ENCODE data around the gene GPSM1.
"Not testable (repeated sequence)": the region's sequence is repeated elsewhere in the genome, so short reads cannot be mapped to it uniquely, and the experiment has no call there.

The GPSM1 gene

DNA sequence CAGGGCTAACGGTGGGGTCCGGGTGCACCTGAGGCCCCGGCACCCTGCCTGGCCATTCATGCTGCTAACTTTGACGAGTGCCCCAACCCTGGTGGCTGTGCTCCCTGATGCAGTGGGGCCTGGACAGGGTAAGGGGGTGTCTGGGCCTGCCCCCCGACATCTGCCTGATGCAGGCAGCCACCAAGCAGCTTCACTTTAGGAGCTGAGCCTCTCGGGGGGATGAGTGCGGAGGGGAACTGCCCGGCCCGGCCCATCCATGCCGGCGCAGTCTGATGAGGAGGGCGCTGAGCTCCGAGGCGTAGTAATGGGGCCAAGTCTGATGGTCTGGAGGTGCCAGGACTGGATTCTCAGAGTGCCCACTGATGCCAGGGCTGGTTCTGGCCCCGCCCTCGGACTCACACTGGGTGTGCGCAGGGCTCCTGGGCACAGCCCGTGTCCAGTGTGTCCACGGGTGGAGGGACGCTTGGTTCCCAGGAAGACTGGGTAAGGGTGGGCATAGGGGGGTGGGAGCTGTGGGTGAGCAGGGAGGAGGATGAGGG, 19.7 kb downstream of the GPSM1 start:
- DNase-seq = no peak

DNA sequence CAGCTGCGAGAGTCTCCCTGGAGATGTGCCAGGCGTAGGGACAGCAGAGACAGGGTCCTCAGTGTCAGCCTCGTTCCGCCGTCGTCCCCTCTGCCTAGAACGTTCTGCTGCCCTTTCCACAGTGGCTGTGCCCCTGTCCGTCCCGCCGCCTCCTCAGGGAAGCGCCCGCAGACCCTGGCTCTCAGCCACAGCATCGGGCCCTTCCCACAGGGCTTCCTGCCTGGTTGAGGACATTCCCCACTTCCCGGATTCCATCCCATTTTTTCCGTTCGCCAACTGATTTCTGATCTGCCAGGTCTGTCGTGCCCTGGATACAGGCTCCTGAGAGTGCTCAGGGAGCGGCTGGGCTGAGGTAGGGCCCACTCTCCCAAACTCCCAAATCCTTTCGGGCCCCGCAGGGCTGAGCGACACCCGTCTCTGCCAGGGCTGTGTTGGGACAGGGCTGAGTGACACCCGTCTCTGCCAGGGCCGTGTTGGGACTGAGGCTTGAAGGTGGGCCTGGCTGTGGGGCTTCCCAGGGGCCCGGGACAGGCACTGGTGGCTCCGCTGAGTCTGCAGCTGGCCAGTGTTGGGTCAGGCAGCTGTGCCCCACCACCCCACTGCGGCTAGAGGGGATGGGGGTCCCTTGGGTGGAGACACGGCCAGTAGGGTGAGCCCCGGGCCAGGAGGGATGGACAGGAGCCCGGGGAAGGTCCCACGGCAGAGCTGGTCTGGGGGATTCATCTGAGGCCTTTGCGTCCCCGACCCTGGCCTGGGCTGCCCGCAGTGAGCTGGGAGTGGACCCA, 20.3 kb downstream of the GPSM1 start:
- DNase-seq = no peak

DNA sequence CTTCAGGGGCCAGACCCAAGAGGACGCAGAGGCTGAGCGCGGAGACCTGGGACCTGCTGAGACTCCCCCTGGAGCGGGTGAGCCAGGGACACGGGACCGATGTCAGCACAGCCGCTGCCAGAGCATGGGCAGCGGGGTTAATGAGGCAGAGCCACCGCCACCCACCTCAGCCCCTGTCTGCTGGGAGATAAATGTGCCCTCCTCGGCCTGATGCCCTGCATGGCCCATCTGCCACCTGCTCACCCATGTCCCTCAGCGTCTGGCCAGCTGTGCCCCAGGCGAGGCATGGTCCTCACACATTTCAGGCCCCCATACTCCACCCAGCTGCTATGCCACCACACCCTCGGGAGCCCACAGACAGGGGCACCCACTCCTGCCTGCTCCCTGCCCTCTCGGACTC, 21.4 kb downstream of the GPSM1 start:
- DNase-seq = no peak

DNA sequence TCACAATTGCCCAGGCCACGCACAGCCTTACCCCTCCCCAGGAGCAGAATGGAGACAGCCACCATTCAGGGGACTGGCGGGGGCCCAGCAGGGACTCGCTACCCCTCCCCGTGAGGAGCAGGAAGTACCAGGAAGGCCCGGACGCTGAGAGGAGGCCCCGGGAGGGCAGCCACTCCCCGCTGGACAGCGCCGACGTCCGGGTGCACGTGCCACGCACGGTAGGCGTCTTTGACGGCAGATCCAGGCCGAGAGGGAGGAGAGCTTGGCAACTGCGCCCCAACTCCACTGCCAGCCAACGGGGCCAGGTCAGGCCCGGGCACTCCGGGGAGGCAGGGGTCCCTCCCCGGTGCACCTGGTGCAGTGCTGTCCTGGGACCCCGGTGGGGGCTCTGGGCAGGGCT, 22.2 kb downstream of the GPSM1 start:
- DNase-seq = no peak

DNA sequence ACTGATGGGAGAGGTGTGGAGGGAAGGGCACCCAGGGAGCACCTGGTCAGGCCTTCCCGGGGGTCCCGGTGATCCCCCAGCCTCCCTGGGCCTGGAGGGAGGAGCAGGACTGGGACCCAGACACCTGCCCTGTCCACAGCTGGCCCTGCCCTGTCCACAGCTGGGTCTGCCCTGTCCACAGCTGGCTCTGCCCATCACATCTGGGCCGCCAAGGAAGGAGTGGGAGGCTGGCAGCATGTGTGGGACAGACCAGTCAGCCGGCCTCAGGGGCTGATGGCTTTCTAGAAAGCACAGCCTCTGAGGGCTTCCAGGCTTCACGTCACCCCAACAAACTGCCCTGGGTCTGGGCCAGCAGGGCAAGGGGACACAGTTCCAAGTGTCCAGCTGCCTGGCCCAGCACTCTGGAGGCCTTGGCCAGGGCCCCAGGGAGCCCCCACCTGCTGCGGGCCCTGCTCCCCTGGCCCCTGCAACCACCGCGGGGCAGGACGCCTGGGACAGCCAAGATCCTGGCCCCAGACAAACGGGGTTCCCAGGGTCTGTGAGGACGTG, 24.0 kb downstream of the GPSM1 start:
- DNase-seq = no peak

DNA sequence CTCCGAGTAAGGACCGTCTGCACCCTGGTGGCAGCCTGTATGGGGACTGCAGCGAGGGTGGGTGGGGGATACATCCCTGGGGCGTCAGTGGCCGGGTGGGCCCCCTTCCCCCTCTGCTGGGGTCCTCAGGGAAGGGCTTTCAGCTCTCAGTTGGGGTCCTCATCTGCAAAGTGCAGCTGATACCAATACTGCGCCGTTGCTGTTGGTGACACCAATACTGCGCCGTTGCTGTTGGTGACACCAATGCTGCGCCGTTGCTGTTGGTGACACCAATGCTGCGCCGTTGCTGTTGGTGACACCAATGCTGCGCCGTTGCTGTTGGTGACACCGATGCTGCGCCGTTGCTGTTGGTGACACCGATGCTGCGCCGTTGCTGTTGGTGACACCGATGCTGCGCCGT, 24.5 kb downstream of the GPSM1 start:
- DNase-seq = not testable (repeated sequence)

DNA sequence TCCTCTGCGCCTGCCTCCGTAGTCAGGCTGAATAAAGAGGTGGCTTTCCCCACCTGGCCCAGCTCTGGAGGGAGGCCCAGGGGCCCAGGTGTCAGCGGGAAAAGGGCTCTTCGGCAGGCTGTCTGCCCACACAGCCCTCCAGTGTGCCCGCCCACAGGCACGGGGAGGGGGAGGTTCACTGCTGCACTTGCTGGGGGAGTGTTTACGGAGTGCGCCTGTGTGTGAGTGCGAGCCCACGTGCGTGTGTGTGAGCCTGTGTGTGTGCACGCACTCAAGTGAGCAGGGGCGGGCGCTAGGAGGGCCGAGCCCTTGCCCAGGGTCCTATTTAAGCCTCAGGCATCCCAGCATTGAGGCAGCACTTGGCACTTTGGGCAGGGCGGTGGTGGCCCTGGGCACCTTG, 25.3 kb downstream of the GPSM1 start:
- no peak for DNase-seq

DNA sequence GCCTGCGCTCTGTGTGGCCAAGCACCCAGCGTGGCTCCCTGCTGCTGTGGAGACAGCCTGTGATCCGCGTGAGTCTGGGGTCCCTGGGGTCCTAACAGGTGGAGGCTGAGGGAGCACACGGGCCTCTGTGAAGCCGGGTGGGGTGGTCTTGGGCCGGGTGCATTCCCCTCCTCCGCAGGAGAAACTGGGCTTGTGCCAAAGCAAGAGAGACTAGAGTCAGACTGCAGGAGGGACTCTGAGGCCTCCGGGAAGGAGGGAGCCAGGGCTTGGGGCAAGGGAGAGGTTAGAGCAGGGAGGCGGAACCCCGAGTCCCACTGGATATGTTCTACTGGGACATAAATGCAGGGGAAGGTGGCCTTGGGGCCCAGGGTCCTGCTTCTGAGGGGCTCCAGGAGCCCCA, 25.7 kb downstream of the GPSM1 start:
- no peak for DNase-seq

DNA sequence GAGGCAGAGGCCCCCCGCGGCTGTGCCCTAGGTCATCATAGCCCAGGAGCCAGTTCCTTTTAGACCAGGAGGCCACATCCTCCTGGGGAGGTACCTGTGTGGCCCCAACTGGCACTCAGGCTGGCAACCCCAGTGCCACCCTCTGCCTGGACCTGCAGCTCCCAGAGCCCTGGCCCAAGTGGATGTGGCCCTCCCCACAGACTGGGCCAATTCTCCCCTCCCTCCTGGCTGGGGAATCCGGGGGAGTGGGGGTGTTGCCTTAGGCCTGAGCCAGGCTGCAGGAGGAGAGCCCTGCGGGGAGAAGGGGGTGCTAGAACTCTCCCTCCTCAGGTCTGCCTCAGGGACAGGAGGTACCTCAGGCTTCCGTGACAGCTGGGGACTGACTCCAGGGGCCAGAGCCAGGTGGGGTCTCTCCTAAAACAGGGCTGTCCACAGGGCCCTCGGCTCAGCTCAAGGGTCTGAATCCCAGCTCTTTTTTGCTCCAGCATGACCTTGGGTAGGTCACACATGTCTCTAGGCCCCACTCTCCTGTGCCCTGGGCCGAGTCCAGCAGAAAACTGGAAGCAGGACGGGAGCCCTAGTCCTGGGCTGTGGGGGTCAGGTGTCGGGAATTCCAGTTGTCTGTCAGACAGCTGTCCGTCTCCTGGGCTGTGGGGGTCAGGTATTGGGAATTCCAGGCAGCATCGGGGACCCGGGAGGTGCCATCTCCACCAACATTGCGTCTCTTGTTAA, 26.6 kb downstream of the GPSM1 start:
- DNase-seq = no peak

DNA sequence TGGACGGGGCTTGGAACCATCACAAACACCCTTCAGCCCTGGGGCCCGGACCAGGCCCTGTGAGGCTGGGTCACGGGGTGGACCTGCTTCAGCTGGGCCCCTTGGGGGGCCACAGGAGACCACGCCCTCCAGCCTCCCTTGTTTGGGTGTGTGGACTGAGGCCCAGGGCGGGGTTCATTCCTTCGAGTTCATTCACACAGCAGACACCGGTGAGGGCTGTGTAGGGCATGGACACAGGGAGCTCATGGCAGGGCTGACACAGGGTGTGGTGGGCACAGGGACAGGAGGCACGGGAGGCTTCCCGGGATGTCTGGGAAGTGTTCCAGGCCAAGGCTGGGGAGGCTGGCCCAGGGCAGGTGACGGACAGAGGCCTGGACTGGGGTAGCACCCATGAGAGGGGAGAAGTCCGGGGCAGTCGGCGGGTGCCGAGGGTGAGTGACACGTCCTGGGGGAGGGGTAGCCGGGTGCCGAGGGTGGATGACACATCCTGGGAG, 27.3 kb downstream of the GPSM1 start:
- DNase-seq = no peak

DNA sequence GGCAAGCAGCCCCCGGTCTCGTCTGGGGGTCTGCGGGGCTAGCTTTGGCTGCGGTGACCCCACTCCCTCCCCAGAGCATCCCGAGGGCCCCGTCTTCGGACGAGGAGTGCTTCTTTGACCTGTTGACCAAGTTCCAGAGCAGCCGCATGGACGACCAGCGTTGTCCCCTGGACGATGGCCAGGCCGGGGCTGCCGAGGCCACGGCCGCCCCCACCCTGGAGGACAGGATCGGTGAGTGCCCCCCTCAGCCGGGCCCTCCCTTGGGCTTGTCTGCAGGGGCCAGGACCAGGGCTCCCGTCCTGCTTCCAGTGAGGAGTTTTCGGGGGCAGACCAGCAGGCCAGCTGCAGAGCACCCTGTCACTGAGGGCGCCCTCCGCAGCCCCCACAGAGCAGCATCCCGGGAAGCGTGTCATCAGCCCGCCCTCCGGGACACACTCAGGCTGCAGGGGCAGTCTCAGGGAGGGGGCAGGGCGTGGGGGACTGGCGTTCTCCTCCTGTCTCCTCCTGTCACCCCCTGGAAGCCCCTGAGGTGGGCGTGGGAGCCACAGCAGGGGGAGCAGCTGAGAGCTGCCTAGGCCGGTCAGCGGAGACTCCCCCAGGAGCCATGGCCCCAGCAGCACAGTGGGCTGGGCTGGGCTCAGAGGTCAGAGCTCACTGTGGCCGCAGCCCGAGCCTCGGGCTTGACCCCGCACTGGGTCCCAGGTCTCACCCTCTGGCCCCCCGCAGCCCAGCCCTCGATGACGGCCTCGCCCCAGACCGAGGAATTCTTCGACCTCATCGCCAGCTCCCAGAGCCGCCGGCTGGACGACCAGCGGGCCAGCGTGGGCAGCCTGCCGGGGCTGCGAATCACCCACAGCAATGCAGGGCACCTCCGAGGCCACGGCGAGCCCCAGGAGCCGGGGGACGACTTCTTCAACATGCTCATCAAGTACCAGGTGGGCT, 28.5 kb downstream of the GPSM1 start:
- no peak for DNase-seq

DNA sequence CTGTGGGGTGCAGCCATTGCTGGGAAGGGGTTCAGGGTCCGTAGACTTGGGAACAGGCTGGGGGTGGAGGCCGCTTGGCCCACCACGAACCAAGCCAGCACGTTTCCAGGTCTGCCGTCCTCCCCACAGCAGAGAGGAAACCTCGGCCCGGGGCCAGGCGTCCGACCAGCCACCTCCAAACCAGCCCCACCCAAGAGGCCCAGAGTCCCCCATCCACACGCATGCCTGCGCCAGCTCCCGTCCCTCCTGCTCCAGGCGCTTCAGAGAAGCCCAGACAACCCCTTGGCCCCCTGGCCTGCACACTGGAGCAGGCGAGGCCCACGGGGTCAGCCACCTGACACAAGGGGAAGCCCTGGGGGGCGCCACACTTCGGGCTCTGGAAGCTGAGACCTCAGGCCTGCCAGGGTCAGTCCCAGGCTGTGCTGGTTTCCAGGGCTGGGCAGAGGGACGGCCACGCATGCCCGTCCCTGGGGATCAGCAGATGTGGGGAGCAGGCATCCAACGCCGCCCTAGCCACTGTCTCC, 29.9 kb downstream of the GPSM1 start:
- DNase-seq = no peak

DNA sequence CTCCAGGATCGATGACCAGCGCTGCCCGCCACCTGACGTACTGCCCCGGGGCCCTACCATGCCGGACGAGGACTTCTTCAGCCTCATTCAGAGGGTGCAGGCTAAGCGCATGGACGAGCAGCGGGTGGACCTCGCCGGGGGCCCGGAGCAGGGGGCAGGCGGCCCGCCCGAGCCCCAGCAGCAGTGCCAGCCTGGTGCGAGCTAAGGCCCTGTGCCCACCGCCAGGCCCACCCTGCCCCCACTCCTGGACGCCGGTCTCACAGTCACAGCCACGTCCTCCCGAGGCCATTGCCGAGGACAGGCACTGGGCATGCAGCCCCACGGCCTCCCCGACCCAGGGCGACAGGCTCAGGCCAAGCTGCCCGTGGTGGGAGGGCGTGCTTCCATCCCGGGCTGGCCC, 30.7 kb downstream of the GPSM1 start:
- DNase-seq = no peak

DNA sequence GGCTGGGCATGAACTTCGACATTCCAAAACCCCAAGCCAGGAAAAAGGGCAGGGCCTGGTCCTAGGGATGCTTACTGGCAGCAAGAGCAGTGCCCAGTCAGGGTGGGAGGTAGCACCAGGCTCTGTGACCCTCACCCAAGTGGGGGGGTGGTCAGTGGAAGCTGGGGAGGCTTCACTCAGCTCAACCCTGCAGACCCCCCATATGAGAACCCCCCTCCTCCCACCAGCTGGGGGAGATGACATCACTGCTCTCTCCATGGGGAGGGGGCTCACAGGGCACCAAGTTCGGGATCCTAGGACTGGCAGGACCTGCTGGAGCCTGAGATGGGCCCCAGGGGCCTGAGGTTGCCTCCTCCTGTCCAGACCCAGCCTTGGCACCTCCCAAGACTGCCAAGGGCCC, 31.5 kb downstream of the GPSM1 start:
- DNase-seq = no peak

DNA sequence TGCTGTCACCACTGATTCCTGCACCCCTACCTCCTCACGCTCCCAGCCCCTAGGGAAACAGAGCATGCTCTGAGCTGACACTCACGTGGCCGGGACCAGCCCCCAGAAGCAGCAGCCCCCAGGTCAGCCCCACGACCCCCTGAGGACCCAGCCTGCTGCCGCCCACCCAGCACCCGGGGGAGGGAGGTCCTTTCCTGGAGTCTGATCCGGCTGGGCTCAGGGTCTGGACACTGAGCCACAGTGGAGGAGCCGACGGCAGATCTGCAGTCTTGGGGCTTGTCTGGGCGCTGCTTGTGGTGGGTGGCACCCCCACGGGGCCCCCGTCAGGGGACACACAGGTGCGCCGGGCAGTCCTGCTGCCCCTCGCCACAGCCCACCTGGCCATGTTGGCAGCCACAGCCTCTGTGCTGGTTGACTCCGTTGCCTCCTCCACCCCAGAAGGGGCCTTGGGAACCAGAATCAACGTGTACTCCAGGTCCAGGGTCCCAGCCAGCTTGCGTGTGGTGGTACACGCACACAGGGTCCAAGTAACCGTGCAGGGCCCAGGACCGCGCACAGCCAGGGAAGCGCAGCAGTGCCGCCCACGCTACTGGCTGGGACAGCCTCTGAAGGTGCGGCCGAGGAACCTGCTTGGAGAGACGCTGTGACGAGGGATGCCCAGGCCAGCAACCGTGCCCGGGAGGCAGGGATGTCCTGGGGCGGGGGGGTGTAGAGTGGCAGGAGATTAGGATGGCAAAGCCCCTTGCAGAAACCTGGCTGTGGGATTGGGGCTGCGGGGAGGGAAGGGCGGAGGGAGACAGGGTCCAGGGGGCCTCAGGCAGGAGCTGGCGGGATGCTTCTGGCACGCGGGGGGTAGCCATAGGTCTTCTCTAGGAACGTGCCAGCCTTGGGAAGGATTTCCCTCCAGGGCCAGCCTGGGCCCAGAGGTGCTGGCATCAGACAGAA, 32.7 kb downstream of the GPSM1 start:
- no peak for DNase-seq

DNA sequence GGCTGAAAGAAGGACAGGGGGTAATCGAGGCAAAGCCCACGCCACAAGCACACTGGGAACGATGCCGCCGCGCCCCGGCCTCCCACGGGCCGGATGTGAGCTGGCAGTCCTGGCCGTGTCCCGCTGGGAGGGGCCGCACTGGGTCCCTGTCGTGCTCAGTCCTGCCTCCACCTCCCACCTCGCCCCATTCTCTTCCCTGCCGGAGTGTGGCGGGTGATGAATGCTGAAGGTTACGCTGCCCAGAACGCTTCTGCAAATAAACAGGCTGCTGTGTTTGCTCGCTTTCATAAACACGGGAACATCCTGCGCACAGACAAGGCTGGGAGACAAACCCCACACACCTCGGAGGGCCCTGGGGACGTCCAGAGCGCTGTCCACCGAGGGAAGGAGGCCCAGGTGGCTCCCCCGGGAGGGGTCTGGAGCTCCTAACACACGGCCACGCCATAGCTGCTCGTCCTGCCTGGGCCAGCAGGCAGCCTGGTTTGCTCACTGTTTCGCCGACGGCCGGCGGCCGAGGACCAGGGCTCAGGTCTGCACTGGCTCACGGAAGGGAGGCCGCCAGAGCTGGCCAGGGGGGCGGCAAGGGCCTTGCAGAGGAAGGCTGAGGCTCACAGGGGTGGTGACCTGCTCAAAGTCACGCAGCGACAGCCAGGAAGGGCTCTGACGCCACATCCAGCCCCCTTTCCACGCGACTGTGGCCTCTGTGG, 33.9 kb downstream of the GPSM1 start:
- DNase-seq = no peak

DNA sequence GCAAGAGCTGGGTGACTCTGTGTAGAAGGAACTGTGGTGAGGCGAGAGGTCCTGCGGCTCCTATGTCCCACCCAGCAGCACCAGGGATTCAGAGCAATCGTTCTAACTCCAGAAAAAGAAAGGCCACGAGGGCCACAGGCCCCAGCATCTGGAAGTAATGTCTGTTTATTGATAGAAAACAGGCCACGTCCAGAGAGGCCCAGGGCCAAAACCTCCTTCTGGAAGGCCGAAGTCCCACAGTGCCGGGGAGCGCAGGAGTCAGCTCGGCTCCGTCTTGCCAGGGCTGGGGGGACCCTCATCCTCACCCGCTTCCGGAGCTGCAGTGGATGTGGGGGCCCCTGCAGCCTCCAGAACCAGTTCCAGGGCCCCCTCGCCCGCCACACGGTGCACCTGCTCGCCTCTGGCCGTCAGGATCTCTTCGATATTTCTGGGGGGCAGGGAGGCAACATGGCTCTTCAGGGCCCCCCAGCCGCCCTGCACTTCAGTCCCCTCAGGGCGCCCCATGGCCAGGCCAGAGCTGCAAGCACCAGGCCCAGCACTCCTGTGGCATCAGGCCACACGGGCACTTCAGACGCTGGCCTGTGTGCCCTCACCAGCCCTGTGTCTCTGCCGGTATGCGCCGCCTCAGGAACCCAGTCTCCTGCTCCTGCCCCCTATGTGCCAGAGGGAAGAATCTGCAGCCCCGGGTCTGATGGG, 34.6 kb downstream of the GPSM1 start:
- DNase-seq = no peak

DNA sequence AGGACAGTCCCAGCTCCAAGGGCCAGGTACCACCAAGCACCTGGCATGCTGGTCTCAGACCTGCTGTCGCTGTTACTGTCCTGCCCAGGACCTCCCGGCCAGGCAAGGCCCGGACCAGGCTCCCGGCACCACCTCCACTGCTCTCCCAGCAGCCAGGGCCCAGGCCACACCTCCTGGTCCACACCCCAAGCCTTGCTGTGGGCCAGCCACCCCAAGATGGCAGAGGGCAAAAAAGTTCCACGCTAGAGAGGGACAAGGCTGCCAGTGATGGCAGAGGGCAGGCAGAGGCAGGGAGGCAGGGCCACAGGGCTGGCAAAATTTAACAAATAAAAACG, 35.1 kb downstream of the GPSM1 start:
- DNase-seq = no peak

DNA sequence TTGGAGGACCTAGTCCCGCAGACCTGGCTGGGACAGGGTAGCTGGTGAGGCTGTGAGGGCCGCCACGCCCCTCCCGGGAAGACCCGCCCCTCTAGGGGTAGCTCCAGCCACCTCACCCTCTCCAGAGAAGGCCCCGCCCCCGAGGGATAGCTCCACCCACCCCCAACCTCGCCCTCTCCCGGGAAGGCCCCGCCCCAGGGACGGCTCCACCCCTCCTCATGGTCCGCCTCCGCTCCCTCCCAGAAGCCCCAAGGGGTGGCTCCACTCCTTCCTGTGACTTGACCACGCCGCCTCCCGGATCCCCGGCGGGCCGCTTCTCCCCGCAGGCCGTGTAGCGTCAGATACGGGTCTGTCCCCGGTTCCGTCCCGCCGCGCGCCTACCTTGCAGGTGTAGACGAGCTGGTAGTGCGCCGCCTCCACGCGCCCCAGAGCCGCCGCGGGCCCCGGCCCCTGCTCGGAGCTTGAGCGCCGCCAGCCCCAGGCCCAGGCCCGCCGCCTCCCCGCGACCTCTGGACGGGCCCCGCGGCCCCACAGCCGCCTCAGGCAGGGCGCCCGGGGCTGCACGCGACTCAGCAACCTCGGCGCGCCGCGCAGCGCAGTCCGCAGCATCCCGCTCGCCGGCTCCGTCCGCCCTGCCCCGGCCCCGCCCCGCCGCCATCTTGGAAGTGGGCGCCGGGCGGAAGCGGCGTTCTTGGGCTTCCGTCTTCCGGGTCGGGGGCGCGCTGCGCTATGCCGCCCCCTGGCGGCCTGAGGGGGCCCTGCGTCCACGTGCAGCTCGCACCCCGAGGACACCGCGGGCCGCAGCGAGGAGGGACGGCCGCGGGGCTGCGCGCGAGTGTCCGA, 36.0 kb downstream of the GPSM1 start, which contains the start of gene DNLZ:
DNLZ (minus strand) TSS at position 639 of the 843 bp plus-strand sequence; CDS start at position 609, 30 bp downstream.
- DNase-seq = peak; percentile 83

Data from NCI-H1105 (cell line).